ENCODE results near the gene TEKT1. TPM values are rescaled to one million over a fixed set of nuclear protein-coding genes. Genes with fewer than 3 reads are reported as not detected.
"Not testable (repeated sequence)": the region's sequence is repeated elsewhere in the genome, so short reads cannot be mapped to it uniquely, and the experiment has no call there.

The TEKT1 gene
- total RNA-seq, 1 donor from 2014 or later: not detected

DNA sequence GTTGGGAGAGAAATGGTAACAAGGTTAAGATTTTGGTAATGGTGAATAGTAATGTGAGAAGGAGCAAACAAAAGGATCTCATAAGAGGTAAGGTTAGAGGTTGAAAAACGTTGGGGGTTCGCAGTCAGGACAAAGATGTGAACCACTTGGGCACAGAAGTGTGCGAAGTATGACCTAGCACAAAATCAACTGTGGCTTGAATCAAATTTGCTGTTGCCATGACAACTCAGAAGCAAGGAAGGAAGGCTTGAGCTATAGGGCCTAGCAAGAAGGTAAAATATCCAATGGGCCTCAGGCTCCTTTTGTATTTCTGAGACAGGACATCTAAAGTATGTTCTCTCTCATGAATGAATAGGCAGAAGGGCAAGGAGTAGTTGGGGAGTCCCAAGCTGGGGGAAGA is 24.5 kb upstream of the TEKT1 start:
- no peaks in the 10 kb centered on the region for H3K36me3 Mint-ChIP-seq (ENCODE audit: unreplicated experiment)
- H3K4me3 Mint-ChIP-seq (ENCODE audit: unreplicated experiment): no peak overlapping the region
- TF ChIP-seq, protein P1, sequence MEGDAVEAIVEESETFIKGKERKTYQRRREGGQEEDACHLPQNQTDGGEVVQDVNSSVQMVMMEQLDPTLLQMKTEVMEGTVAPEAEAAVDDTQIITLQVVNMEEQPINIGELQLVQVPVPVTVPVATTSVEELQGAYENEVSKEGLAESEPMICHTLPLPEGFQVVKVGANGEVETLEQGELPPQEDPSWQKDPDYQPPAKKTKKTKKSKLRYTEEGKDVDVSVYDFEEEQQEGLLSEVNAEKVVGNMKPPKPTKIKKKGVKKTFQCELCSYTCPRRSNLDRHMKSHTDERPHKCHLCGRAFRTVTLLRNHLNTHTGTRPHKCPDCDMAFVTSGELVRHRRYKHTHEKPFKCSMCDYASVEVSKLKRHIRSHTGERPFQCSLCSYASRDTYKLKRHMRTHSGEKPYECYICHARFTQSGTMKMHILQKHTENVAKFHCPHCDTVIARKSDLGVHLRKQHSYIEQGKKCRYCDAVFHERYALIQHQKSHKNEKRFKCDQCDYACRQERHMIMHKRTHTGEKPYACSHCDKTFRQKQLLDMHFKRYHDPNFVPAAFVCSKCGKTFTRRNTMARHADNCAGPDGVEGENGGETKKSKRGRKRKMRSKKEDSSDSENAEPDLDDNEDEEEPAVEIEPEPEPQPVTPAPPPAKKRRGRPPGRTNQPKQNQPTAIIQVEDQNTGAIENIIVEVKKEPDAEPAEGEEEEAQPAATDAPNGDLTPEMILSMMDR (IDR thresholded peaks at IDR 0.05; ENCODE audit: partially characterized antibody, unreplicated experiment): no peak
- H3K4me1 Mint-ChIP-seq (ENCODE audit: low read depth, unreplicated experiment): no peaks in the 10 kb centered on the region
- DNase-seq: no peak
- H3K27me3 Mint-ChIP-seq (ENCODE audit: unreplicated experiment): peaks cover 1% of the 10 kb centered on the region
- H3K9me3 Mint-ChIP-seq (ENCODE audit: unreplicated experiment): no peaks in the 10 kb centered on the region
- H3K27ac Mint-ChIP-seq (ENCODE audit: unreplicated experiment): no peak overlapping the region

DNA sequence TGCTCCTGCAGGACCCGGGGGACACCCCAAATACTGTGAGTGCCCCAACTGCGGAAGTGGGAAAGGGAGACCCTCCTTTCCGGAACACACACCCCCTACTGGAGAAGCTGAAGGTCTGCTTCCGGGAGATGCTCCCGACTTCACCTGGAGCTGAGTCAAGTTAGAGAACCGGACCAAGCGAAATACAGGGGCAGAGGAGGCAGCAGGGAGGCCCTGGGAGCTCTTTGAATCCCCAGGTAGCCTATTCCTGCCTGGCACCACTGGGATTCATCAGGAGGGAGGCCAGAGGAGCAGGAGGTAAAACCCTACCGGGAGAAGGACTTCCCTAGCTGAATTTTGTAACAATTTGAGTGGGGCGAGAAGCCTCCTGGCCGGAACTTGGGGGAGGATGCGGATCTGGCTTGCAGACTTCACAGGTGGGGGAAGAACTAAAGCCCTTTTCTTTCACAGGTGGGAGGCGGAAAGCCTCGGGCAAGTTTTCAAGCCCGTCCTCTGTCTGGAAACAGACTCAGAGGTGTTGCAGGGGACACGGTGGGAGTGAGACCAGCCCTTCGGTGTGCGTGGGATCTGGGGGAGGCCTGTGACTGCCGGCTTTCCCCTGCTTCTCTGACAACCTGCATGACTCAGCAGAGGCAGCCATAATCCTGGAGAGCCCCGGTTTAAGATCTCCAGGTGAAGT is 22.4 kb upstream of the TEKT1 start:
- TF ChIP-seq, protein P1 (IDR thresholded peaks at IDR 0.05; ENCODE audit: partially characterized antibody, unreplicated experiment): peak; percentile 34
- no peaks in the 10 kb centered on the region for H3K4me1 Mint-ChIP-seq (ENCODE audit: low read depth, unreplicated experiment)
- H3K27ac Mint-ChIP-seq (ENCODE audit: unreplicated experiment): no peak overlapping the region
- H3K36me3 Mint-ChIP-seq (ENCODE audit: unreplicated experiment): peaks cover 5% of the 10 kb centered on the region
- H3K27me3 Mint-ChIP-seq (ENCODE audit: unreplicated experiment): peaks cover 4% of the 10 kb centered on the region
- DNase-seq: no peak
- peak overlapping the region; percentile 23 for H3K4me3 Mint-ChIP-seq (ENCODE audit: unreplicated experiment)
- peaks cover 4% of the 10 kb centered on the region for H3K9me3 Mint-ChIP-seq (ENCODE audit: unreplicated experiment)

DNA sequence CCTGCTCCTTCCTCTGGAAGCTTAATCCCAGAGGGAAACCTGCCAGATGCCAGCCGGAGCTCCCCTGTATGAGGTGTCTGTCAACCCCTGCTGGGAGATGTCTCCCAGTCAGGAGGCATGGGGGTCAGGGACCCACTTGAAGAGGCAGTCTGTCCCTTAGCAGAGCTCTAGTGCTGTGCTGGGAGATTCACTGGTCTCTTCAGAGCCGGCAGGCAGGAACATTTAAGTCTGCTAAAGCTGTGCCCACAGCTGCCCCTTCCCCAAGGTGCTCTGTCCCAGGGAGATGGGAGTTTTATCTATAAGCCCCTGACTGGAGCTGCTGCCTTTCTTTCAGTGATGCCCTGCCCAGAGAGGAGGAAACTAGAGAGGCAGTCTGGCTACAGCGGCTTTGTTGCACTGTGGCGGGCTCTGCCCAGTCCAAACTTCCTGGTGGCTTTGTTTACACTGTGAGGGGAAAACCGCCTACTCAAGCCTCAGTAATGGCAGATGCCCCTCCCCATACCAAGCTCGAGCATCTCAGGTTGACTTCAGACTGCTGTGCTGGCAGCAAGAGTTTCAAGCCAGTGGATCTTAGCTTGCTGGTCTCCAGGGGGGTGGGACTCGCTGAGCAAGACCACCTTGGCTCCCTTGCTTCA is 17.1 kb upstream of the TEKT1 start:
- H3K27me3 Mint-ChIP-seq (ENCODE audit: unreplicated experiment); H3K36me3 Mint-ChIP-seq (ENCODE audit: unreplicated experiment): not testable (repeated sequence)

DNA sequence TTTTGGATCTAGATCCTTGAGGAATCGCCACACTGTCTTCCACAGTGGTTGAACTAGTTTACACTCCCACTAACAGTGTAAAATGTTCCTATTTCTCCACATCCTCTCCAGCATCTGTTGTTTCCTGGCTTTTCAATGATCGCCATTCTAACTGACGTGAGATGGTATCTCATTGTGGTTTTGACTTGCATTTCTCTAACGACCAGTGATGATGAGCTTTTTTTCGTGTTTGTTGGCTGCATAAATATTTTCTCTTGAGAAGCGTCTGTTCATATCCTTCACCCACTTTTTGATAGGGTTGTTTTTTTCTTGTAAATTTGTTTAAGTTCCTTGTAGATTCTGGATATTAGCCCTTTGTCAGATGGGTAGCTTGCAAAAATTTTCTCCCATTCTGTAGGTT is 14.6 kb upstream of the TEKT1 start:
- not testable (repeated sequence) for H3K9me3 Mint-ChIP-seq (ENCODE audit: unreplicated experiment); H3K27me3 Mint-ChIP-seq (ENCODE audit: unreplicated experiment); H3K4me1 Mint-ChIP-seq (ENCODE audit: low read depth, unreplicated experiment); H3K4me3 Mint-ChIP-seq (ENCODE audit: unreplicated experiment); DNase-seq; H3K27ac Mint-ChIP-seq (ENCODE audit: unreplicated experiment); H3K36me3 Mint-ChIP-seq (ENCODE audit: unreplicated experiment)

More for the DNA sequence above, 17.1 kb upstream of the TEKT1 start:
- not testable (repeated sequence) for H3K4me3 Mint-ChIP-seq (ENCODE audit: unreplicated experiment); H3K4me1 Mint-ChIP-seq (ENCODE audit: low read depth, unreplicated experiment); DNase-seq; H3K27ac Mint-ChIP-seq (ENCODE audit: unreplicated experiment); H3K9me3 Mint-ChIP-seq (ENCODE audit: unreplicated experiment)

DNA sequence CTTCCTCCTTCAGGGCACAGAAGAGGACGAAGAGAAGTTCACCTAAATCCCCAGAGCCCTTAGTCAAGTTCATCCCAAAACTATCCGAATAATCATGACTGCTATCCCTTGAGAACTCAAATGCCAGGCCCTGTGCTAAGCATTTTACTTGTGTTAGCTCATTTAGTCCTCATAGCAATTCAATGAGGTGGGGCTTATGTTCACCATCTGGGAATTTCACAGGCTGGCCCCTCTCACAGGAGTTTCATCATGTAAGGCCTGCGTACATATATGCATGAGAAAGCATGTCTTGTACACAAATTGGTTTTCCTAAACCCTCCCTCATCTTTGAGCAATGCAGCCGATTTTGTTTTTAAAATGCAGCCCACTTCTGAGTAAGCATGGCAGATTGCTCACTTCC is 12.9 kb upstream of the TEKT1 start:
- not testable (repeated sequence) for H3K4me3 Mint-ChIP-seq (ENCODE audit: unreplicated experiment); H3K4me1 Mint-ChIP-seq (ENCODE audit: low read depth, unreplicated experiment); H3K27me3 Mint-ChIP-seq (ENCODE audit: unreplicated experiment); H3K27ac Mint-ChIP-seq (ENCODE audit: unreplicated experiment); DNase-seq; H3K36me3 Mint-ChIP-seq (ENCODE audit: unreplicated experiment); H3K9me3 Mint-ChIP-seq (ENCODE audit: unreplicated experiment)

DNA sequence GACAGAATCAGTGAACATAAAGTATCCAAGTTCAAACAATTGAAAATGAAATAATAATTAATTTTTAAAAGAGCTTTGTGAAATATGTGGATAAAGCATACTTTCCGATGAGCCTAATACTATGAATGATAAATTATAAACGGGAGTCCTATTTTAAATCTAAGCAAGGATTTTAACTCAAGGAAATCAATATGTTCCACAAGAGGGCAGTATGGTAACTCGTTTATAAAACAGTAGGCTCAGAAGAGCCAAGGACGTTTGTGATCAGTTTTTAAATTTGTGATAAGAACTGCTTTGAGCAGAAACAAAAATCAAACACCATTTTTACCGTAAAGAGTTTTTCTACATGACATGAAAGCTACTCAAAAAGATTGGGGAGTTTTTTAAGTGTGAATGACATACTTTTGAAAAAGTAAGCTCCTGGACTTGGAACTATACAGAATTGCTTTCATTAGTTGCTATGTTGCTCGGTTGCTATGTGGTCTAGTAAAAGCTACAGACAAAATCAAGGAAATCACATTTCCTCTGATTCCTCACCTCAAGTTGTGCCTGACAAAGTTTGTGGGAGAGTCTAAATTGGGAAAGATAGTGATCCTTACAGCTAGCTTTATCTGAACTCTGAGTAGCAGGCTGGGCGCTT is 11.8 kb upstream of the TEKT1 start:
- Mint-ChIP-seq H3K27me3 (ENCODE audit: unreplicated experiment) (peaks cover 2% of the 10 kb centered on the region), H3K36me3 (ENCODE audit: unreplicated experiment) (no peaks in the 10 kb centered on the region), H3K4me1 (ENCODE audit: low read depth, unreplicated experiment) (no peaks in the 10 kb centered on the region), H3K4me3 (ENCODE audit: unreplicated experiment) (no peak overlapping the region), H3K27ac (ENCODE audit: unreplicated experiment) (no peak overlapping the region), H3K9me3 (ENCODE audit: unreplicated experiment) (no peaks in the 10 kb centered on the region)
- TF ChIP-seq, protein P1 (IDR thresholded peaks at IDR 0.05; ENCODE audit: partially characterized antibody, unreplicated experiment): peak; percentile 64
- no peak for DNase-seq

DNA sequence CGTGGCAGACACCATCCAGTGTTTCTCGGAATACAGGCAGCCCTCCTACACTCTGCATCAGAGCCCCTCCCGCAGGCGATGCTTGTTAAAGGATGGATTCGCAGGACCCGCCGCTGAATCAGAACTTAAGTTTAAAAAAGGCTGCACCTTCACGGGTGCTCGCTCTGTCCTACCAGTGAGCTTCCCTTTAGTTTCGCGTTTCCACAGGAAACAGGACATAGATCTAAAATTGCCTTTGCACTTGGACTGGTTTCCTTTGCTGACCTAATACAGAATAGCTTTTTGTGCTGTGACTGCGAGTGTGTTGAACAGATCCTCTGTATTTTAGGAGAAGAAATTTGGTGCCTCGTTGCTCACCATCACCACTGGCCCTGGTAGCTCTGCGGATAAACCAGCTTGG is 10.2 kb upstream of the TEKT1 start:
- not testable (repeated sequence) for H3K36me3 Mint-ChIP-seq (ENCODE audit: unreplicated experiment); H3K9me3 Mint-ChIP-seq (ENCODE audit: unreplicated experiment); H3K27me3 Mint-ChIP-seq (ENCODE audit: unreplicated experiment); H3K27ac Mint-ChIP-seq (ENCODE audit: unreplicated experiment); H3K4me3 Mint-ChIP-seq (ENCODE audit: unreplicated experiment); DNase-seq; H3K4me1 Mint-ChIP-seq (ENCODE audit: low read depth, unreplicated experiment)
